ENCODE data around the gene CGAS. TPM values are rescaled to one million over a fixed set of nuclear protein-coding genes. Genes with fewer than 3 reads are reported as not detected.
"Not testable (repeated sequence)": the region's sequence is repeated elsewhere in the genome, so short reads cannot be mapped to it uniquely, and the experiment has no call there.

CGAS gene
- total RNA-seq, 1 donor from 2014 or later, result 0.16 TPM

DNA sequence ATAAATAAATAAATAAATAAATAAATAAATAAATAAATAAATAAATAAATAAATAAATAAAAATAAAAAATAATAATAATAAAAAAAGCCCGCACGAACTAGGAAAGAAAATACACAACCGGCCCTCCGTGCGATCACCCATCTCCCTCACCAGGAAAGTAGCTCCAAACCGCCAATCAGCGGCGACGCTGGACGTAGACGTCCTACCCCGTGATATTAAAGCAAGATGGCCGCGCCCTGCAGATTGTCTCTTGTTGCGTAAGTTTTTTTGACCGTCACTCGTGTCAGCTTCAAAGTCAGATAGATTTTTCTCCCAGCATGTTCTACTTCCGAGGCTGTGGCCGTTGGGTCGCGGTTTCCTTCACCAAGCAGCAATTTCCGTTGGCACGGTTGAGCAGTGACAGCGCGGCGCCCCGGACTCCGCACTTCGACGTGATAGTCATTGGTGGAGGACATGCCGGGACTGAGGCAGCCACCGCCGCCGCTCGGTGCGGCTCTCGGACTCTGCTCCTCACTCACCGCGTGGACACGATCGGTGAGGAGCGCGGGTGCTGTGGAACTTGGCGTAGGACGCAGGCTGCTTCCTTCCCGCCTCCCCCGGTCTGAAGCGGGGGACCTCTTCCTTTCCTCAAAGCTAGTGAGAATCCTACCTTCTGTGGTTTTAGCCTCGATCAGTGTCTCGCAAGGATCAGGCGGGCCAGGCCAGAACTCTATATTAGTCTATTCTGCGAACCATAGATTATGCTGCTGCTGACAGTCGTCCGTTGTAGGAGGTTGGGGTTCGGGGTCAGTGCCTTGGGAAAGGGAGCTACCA lies 9.6 kb upstream of the CGAS start, which contains the start of gene MTO1:
TSS of gene MTO1 (plus strand) at position 201 of the 814 bp plus-strand sequence. CDS start at position 319, 118 bp downstream.
- peaks cover 6% of the 10 kb centered on the region for H3K36me3 ChIP-seq (ENCODE audit: insufficient read depth, low read length)
- no peaks in the 10 kb centered on the region for H3K27me3 ChIP-seq (ENCODE audit: insufficient read depth, low read length)
- Mint-ChIP-seq H3K27ac (ENCODE audit: unreplicated experiment) (peak within 1 kb of the TSS; percentile 100), H3K9me3 (ENCODE audit: unreplicated experiment) (no peaks in the 10 kb centered on the region), H3K36me3 (ENCODE audit: low read depth, unreplicated experiment) (peaks cover 3% of the 10 kb centered on the region), H3K4me3 (ENCODE audit: unreplicated experiment) (peak within 1 kb of the TSS; percentile 99), H3K4me1 (ENCODE audit: low read depth, unreplicated experiment) (peaks cover 2% of the 10 kb centered on the region), H3K27me3 (ENCODE audit: low read depth, unreplicated experiment) (no peaks in the 10 kb centered on the region)
- peak within 1 kb of the TSS; percentile 95 for H3K9ac ChIP-seq (ENCODE audit: low read length)
- H3K4me2 ChIP-seq (ENCODE audit: low read length), result peak within 1 kb of the TSS; percentile 88
- FAIRE-seq (no peak), DNase-seq (ENCODE audit: low read depth) (peak; percentile 81)
- peaks cover 35% of the 10 kb centered on the region for H3K79me2 ChIP-seq (ENCODE audit: insufficient read depth, low read length)
- peak within 1 kb of the TSS; percentile 91 for H3K27ac ChIP-seq (ENCODE audit: low read depth, low read length)
- peak within 1 kb of the TSS; percentile 99 for H2AFZ ChIP-seq (ENCODE audit: low read depth, low read length)
- H3K4me3 ChIP-seq (ENCODE audit: insufficient read depth, low read depth, low read length), result peak within 1 kb of the TSS; percentile 93
- no peaks in the 10 kb centered on the region for H3K9me3 ChIP-seq (ENCODE audit: insufficient read depth, low read depth, low read length)
- TF ChIP-seq EZH2 (IDR thresholded peaks at IDR 0.05; ENCODE audit: insufficient read depth, low read length), result no peak
- TF ChIP-seq, protein P1, sequence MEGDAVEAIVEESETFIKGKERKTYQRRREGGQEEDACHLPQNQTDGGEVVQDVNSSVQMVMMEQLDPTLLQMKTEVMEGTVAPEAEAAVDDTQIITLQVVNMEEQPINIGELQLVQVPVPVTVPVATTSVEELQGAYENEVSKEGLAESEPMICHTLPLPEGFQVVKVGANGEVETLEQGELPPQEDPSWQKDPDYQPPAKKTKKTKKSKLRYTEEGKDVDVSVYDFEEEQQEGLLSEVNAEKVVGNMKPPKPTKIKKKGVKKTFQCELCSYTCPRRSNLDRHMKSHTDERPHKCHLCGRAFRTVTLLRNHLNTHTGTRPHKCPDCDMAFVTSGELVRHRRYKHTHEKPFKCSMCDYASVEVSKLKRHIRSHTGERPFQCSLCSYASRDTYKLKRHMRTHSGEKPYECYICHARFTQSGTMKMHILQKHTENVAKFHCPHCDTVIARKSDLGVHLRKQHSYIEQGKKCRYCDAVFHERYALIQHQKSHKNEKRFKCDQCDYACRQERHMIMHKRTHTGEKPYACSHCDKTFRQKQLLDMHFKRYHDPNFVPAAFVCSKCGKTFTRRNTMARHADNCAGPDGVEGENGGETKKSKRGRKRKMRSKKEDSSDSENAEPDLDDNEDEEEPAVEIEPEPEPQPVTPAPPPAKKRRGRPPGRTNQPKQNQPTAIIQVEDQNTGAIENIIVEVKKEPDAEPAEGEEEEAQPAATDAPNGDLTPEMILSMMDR (IDR thresholded peaks at IDR 0.05; ENCODE audit: insufficient read depth, low read depth, low read length), result no peak
- H3K4me1 ChIP-seq (ENCODE audit: insufficient read depth, low read length), result peaks cover 2% of the 10 kb centered on the region
- no peaks in the 10 kb centered on the region for H4K20me1 ChIP-seq (ENCODE audit: insufficient read depth, low read length)

DNA sequence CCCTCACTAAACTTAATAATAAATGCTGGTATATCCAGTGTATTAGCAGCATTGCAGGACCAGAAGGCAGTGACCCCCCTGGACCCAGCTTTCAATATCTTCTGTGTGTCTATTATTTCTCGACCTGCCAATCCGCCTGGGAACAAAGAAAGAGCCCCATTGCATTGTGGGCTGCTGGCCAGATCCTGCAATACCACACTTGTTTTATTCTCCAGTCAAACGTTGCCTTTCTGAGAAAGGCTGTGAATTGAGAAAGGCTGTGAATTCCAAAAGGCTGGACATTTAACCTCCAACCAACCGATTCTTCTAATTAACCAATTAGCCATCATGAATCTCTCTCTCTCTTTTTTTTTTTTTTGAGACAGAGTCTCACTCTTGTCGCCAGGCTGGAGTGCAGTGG lies 8.0 kb upstream of the CGAS start:
- H3K9me3 ChIP-seq (ENCODE audit: insufficient read depth, low read depth, low read length), result no peaks in the 10 kb centered on the region
- no peak overlapping the region for H3K4me2 ChIP-seq (ENCODE audit: low read length)
- Mint-ChIP-seq H3K27ac (ENCODE audit: unreplicated experiment) (no peak overlapping the region), H3K9me3 (ENCODE audit: unreplicated experiment) (no peaks in the 10 kb centered on the region), H3K36me3 (ENCODE audit: low read depth, unreplicated experiment) (peaks cover 3% of the 10 kb centered on the region), H3K4me3 (ENCODE audit: unreplicated experiment) (no peak overlapping the region), H3K4me1 (ENCODE audit: low read depth, unreplicated experiment) (peaks cover 2% of the 10 kb centered on the region), H3K27me3 (ENCODE audit: low read depth, unreplicated experiment) (no peaks in the 10 kb centered on the region)
- TF ChIP-seq EZH2 (IDR thresholded peaks at IDR 0.05; ENCODE audit: insufficient read depth, low read length), result no peak
- TF ChIP-seq, protein P1 (IDR thresholded peaks at IDR 0.05; ENCODE audit: insufficient read depth, low read depth, low read length), result no peak
- no peak overlapping the region for H2AFZ ChIP-seq (ENCODE audit: low read depth, low read length)
- no peak overlapping the region for H3K9ac ChIP-seq (ENCODE audit: low read length)
- H3K4me3 ChIP-seq (ENCODE audit: insufficient read depth, low read depth, low read length), result no peak overlapping the region
- FAIRE-seq (no peak), DNase-seq (ENCODE audit: low read depth) (no peak)
- no peak overlapping the region for H3K27ac ChIP-seq (ENCODE audit: low read depth, low read length)
- peaks cover 32% of the 10 kb centered on the region for H3K79me2 ChIP-seq (ENCODE audit: insufficient read depth, low read length)
- H4K20me1 ChIP-seq (ENCODE audit: insufficient read depth, low read length), result no peaks in the 10 kb centered on the region
- no peaks in the 10 kb centered on the region for H3K27me3 ChIP-seq (ENCODE audit: insufficient read depth, low read length)
- H3K36me3 ChIP-seq (ENCODE audit: insufficient read depth, low read length), result no peaks in the 10 kb centered on the region
- peaks cover 2% of the 10 kb centered on the region for H3K4me1 ChIP-seq (ENCODE audit: insufficient read depth, low read length)

DNA sequence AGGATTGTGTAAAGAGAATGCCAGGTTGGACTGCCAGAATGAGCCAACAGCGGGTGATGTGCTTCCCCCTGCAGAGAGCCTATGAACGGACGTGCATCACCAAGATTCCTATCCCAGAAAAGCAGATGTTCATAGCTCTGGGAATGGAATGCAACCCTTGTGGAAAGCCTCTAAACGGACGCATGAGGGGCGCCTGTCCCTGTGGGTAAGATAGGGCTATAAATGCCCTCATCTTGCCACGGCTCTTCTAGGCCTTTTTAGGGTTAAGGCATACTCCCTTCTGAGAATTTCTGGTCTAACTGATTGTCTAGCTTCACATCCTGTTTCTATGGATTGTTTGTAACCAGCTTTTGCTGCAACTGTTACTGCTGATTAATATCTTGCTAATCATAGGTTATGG lies 7.4 kb upstream of the CGAS start:
- not testable (repeated sequence) for H3K9ac ChIP-seq (ENCODE audit: low read length); H3K9me3 ChIP-seq (ENCODE audit: insufficient read depth, low read depth, low read length); DNase-seq (ENCODE audit: low read depth); H3K27me3 ChIP-seq (ENCODE audit: insufficient read depth, low read length); H2AFZ ChIP-seq (ENCODE audit: low read depth, low read length); H3K36me3 Mint-ChIP-seq (ENCODE audit: low read depth, unreplicated experiment); H3K9me3 Mint-ChIP-seq (ENCODE audit: unreplicated experiment); H3K36me3 ChIP-seq (ENCODE audit: insufficient read depth, low read length); H4K20me1 ChIP-seq (ENCODE audit: insufficient read depth, low read length); H3K27me3 Mint-ChIP-seq (ENCODE audit: low read depth, unreplicated experiment); H3K4me1 ChIP-seq (ENCODE audit: insufficient read depth, low read length); H3K4me1 Mint-ChIP-seq (ENCODE audit: low read depth, unreplicated experiment); H3K27ac Mint-ChIP-seq (ENCODE audit: unreplicated experiment); FAIRE-seq; H3K4me3 ChIP-seq (ENCODE audit: insufficient read depth, low read depth, low read length); H3K27ac ChIP-seq (ENCODE audit: low read depth, low read length); H3K4me2 ChIP-seq (ENCODE audit: low read length); H3K4me3 Mint-ChIP-seq (ENCODE audit: unreplicated experiment)
- H3K79me2 ChIP-seq (ENCODE audit: insufficient read depth, low read length), result peaks cover 27% of the 10 kb centered on the region
